GM18505 (cell line): Measurements from ENCODE around the gene PDX1.

ENCODE experiments used
- ATAC-seq: cut with Tn5 transposase; IDR thresholded peaks from one replicate; pipeline ENCODE4 v1.9.1; 2021; ENCODE audit not compliant: unreplicated experiment
- POLR2A ChIP-seq: IDR thresholded peaks from 4 replicates; pipeline ENCODE4 v1.6.1; 2011; ENCODE audit warnings: borderline replicate concordance; ENCODE audit not compliant: insufficient read depth, insufficient read length; ENCODE audit errors: extremely low read depth

PDX1 gene

DNA sequence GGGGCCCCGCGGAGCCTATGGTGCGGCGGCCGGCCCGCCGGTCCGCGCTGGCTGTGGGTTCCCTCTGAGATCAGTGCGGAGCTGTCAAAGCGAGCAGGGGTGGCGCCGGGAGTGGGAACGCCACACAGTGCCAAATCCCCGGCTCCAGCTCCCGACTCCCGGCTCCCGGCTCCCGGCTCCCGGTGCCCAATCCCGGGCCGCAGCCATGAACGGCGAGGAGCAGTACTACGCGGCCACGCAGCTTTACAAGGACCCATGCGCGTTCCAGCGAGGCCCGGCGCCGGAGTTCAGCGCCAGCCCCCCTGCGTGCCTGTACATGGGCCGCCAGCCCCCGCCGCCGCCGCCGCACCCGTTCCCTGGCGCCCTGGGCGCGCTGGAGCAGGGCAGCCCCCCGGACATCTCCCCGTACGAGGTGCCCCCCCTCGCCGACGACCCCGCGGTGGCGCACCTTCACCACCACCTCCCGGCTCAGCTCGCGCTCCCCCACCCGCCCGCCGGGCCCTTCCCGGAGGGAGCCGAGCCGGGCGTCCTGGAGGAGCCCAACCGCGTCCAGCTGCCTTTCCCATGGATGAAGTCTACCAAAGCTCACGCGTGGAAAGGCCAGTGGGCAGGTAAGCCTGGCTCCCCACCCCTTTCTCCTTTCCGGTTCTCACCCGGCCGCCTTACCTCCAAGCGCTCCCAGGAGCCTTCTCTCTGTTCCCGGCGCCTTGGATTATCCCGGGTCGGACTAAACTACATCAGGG, at the start of gene PDX1:
PDX1 (plus strand) TSS at position 67 of the 743 bp plus-strand sequence; CDS start at position 206, 139 bp downstream.
- no peak for TF ChIP-seq POLR2A
- no peak for ATAC-seq

DNA sequence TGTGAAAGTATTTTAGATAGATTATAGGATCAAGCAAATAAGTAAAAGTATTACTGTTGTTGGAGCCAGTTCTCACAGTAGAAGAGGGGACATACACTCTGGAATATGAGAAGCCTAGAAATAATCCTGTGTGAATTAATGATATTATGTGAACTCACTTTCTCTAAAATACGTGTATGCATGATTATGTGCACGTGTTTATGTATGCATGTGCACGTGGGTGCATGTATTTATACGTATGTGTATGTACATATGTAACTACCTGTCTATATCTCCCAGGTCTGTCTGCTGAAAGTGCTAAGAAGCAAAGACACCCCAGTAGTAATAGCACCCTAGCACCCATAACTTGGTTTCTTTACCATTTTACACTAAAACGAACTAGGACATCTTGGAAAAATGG, 41.5 kb upstream of the PDX1 start:
- TF ChIP-seq POLR2A = no peak
- ATAC-seq = no peak

DNA sequence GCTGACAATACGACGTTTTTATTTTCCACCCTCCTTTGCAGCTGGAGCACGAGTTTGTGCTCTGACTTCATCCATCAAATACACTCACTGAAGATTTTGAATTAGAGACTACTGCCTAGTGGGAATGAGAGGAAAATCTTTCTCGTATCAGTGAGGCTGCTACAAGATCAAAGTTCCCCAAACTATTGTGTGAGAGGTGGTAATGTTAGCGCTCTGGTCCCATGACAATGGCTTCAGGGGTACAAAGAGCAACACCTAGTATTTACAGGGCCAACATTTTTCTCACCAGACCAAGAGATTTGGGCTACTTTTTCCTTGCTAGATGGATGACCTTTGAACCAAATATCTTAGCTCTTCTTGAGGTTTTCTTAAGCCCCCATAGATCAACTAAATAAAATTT, 30.3 kb upstream of the PDX1 start:
- TF ChIP-seq POLR2A = no peak
- no peak for ATAC-seq

DNA sequence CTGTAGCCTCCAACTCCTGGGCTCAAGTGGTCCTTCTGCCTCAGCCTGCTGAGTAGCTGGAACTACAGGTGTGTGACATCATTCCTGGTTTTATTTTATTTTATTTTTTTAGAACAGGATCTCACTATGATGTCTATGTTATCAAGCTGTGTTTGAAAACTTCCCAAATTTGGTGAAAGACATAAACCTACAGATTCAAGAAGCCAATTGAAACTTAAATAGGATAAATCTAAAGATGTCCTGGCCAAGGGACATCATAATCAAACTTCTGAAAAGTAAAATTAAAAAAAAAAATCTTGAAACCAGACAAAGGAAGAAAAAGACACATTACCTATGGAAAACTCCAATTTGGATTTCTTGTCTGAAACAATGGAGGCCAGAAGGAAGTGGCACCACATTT, 23.1 kb upstream of the PDX1 start:
- TF ChIP-seq POLR2A = no peak
- no peak for ATAC-seq

DNA sequence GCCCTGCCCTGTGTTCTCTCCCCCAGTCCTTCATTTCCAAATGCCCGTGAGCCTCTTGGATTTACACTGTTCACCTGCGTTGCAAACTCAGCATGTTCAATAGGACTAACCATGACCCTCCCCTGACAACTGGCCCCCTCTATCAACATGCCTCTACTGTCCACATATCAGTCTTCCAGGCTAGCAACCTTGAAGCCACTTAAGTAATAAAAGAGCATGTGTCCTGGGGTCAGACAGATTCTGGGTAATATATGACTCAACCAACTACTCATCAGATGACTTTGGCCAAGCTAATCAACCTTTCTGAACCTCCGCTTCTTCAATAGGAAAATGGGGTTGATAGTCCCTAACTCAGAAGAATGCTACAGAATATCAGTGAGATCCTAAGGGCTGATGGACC, 15.1 kb upstream of the PDX1 start:
- ATAC-seq = no peak
- TF ChIP-seq POLR2A = no peak

DNA sequence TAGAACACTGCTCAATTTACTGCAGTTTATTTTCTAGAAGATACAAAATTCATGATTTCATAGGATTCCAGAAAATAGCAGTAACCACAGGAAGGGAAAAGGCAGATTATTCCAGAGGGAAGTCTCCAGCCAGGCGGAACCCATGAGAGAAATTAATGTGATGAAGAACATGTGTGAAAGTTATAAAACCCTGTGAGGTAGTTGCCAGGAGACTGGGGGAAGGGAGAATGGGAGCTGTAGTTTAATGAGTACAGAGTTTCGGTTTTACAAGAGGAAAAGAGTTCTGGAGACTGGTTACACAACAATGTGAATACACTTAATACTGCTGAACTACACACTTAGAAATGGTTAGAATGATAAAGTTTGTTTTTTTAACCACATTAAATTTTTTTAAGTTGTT, 14.2 kb upstream of the PDX1 start:
- TF ChIP-seq POLR2A = no peak
- no peak for ATAC-seq

DNA sequence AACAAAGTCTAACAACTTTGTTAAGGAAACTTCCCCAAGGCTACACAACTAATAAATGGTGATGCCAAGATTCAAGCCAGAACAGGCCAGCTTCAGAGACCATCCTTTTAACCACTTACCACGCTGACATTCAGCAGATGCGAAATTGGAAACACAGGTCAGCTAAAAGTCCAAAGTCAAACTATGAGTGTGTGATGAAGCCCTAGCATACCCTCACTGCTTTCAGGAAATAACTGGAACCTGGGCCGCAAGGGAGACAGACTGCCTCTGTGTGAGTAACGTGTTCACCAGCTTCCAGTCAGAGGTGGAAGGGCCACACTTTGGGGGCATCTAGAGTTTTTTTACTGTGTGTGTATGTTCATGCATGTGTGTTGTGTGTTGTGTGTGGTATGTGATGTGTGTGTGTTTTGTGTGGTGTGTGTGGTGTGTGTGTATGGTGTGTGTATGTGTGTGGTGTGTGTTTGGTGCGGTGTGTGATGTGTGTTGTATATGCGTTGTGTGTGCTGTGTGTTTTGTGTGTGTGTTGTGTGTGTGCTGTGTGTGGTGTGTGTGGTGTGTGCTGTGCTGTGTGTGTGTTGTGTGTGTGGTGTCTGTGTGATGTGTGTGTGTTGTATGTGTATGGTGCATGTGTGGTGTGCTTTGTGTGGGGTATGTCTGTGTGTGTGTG, 12.5 kb upstream of the PDX1 start:
- ATAC-seq = no peak
- TF ChIP-seq POLR2A = no peak

DNA sequence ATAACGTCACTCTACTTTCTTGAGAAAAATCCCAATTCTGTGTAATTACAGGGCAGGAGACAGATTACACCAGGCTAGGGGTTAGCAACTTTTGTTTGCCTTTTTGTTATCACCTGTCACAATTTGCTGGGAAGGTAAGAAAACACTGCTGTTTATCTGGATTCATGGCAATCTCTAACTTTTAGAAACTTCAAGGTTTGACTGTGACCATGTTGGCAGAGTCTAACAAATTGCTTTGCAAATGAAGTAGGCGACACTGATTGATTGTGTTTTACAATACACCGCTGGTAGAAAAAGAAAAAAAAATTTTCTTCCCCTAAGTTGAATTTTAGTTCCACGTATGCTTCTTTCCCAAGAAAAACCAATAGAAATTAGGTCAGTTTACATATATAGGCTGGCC, 10.4 kb upstream of the PDX1 start:
- no peak for ATAC-seq
- no peak for TF ChIP-seq POLR2A

DNA sequence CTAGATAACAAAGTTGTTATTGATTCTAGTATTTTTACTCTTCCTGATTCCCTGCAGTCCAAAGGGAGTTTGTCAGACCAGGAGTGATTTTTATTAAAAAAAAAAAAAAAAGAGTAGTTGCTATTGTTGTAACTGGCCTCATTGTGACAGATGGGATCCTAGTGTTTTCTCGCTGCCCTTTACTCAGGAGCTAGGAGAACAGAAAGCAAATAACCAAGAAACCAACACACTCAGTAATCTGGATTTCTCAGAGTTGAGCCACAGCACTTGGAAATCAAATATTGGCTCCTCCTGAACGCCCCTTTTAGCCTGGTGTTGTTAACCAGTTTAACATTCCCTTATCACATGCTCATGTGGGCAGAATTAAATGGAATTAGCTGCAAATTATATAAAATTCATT, 8.3 kb upstream of the PDX1 start:
- no peak for ATAC-seq
- no peak for TF ChIP-seq POLR2A

DNA sequence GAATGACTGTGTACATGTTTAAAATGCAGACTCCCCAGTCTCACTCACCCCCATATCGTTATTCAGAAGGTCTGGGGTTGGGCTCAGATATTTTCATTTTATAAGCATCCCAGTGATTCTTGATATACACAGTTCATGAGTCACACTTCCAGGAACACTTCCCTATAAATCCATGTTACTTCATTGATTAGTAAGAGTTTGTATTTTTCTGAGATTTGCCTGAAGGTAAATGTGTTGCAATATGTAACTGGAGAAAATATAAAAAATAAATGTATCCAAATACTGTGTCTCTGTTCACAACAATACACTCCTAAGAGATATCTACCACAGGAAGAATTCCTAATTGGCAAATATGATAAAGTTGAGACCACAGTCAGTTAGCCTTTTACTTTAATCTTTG, 6.6 kb upstream of the PDX1 start:
- TF ChIP-seq POLR2A = no peak
- ATAC-seq = no peak

DNA sequence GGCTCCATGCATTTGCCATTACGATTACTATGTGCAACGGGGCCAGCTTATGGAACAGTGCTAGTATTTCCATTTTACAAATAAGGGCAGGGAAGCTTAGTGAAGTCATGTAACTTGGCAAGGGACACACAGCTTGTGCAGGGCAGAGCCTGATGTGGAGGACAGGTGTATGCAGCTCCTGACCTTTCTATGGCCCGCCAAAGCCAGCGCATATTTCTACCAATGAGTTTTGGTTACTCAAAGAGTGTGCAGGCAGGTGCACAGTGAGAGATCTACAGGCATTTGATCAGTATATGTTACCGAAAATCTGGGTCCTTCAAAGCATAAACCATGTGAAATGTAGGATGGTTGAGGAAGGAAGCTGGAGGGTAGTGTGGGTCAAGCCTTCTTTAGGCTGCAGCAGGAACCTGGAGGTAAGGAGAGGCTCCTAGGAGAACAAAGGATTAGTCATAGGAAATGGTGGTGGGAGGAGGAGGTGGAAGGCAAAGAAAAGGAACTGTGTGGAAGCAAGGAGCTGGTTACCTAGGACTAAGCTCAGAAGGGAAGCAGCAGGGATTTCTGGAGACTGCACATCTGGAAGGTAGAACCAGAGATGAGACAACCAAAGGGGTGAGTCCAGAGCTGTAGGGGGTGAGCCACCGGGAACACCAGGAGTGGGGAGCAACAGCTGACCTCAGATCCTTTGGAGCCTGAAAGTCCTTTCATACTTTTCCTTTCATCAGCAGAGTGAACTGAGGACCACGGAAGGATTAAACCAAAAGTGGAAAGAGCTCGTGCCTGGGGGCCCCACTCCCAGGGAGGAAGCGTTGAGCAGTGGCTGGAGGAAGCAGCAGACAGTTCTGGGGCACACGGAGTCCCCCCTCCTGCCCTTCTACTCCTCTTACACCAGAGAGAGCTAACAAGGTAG, 4.2 kb upstream of the PDX1 start:
- TF ChIP-seq POLR2A = no peak
- no peak for ATAC-seq

DNA sequence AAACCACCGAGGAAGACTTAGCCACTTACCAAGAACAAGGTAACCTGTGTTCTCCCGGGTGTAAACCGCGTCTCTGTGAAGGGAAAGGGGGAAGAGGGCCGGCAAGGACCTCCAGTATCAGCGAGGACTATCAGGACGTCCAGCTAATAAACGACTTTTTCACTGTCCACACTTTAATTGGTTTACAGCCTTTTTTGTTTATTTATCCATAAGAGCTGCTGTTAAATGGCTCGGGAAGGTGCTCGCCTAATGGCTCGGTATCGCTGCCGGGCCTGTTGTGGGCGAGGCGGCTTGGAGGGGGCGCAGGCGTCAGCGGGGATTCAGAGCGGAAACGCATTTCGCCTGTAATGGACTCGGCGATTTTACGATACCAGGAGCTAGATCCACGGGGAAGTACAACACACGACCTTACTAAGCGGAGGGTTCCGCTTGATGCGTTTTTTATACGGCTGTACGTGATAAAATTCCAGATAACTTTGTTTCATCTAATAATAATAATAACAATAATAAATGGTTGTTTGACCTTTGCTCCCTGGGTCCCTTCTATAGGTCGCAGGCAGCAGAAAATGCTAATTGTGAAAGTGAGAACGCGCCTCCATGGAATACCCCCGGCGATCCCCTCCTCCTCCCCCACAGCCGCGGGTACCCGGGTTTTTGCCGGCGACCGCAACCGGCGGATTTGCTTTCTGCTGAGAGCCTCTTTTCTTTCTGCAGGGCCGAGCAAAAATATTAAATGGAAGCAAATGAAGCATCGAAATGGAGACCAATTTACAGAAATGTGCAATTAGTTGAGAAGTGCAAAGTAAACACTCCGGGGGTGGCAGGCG, 2.5 kb upstream of the PDX1 start:
- no peak for TF ChIP-seq POLR2A
- no peak for ATAC-seq
